Activated B cell treated with CpG ODN at 0.5 μM for 24 hours (primary cell): ENCODE measurements around the gene C16orf74. TPM values are rescaled to one million over a fixed set of nuclear protein-coding genes. Genes with fewer than 3 reads are reported as not detected.

ENCODE experiments used
- ATAC-seq: fragments of 200-7000 bp; cut with Tn5 transposase; one replicate; pipeline ENCODE4 v1.10.0; 2021; ENCODE audit warnings: low read depth, mild to moderate bottlenecking, moderate library complexity
- CTCF ChIA-PET: fragments of 350-600 bp; sonication (Branson Sonifier 250); formaldehyde crosslinking; loops from one replicate; lab custom pipeline; 2021; ENCODE audit warnings: antibody characterized with exemption; lab: Charles Lee
- POLR2A ChIA-PET: fragments of 350-600 bp; sonication (Branson Sonifier 250); formaldehyde crosslinking; loops from one replicate; lab custom pipeline; 2021; ENCODE audit warnings: antibody characterized with exemption; lab: Charles Lee
- DNase-seq: peaks from one replicate; pipeline ENCODE4 v3.0.0; 2022
- H3K27ac Mint-ChIP-seq: one replicate; pipeline ENCODE4 v1.8.0; 2020; ENCODE audit warnings: mixed read lengths
- H3K27me3 Mint-ChIP-seq: one replicate; pipeline ENCODE4 v1.8.0; 2021; ENCODE audit warnings: mixed read lengths
- H3K36me3 Mint-ChIP-seq: one replicate; pipeline ENCODE4 v1.8.0; 2021; ENCODE audit warnings: low read depth, mixed read lengths
- H3K4me1 Mint-ChIP-seq: one replicate; pipeline ENCODE4 v1.8.0; 2021; ENCODE audit warnings: mixed read lengths
- H3K4me3 Mint-ChIP-seq: one replicate; pipeline ENCODE4 v1.8.0; 2020; ENCODE audit warnings: mild to moderate bottlenecking, mixed read lengths
- H3K9me3 Mint-ChIP-seq: one replicate; pipeline ENCODE4 v1.8.0; 2020; ENCODE audit warnings: mixed read lengths
- CTCF ChIP-seq: fragments of 200-600 bp; IDR thresholded peaks from one replicate; pipeline ENCODE4 v1.8.0; 2022; ENCODE audit warnings: antibody characterized with exemption, mild to moderate bottlenecking
- intact Hi-C: fragments of 100-400 bp; cut with micrococcal nuclease; formaldehyde crosslinking; loops from one replicate; pipeline ENCODE4 v1.15.1; 2024
- total RNA-seq: library from RNA; stranded (reverse); gene quantifications from 2 replicates; pipeline ENCODE4 v1.2.3, GENCODE V29; 2022

The C16orf74 gene
- total RNA-seq, 1 donor from 2014 or later: 18.3 TPM

GRCh38 chr16:85662976-85663830, 87.7 kb downstream of the C16orf74 start:
- Mint-ChIP-seq H3K9me3 (no peaks in the 10 kb centered on the region), H3K4me3 (no peak overlapping the region), H3K4me1 (no peaks in the 10 kb centered on the region), H3K27ac (no peak overlapping the region), H3K27me3 (no peaks in the 10 kb centered on the region), H3K36me3 (peaks cover 82% of the 10 kb centered on the region)
- DNase-seq (no peak), ATAC-seq (no peak)
- ChIA-PET POLR2A (no interaction called here), CTCF (no interaction called here)
- intact Hi-C loops: no loop called here
- TF ChIP-seq CTCF: no peak

- H3K27ac Mint-ChIP-seq: no peak overlapping the region
- CTCF ChIA-PET: no interaction called here
These were observed 88.4 kb downstream of the C16orf74 start for GRCh38 chr16:85662482-85662812.

DNA sequence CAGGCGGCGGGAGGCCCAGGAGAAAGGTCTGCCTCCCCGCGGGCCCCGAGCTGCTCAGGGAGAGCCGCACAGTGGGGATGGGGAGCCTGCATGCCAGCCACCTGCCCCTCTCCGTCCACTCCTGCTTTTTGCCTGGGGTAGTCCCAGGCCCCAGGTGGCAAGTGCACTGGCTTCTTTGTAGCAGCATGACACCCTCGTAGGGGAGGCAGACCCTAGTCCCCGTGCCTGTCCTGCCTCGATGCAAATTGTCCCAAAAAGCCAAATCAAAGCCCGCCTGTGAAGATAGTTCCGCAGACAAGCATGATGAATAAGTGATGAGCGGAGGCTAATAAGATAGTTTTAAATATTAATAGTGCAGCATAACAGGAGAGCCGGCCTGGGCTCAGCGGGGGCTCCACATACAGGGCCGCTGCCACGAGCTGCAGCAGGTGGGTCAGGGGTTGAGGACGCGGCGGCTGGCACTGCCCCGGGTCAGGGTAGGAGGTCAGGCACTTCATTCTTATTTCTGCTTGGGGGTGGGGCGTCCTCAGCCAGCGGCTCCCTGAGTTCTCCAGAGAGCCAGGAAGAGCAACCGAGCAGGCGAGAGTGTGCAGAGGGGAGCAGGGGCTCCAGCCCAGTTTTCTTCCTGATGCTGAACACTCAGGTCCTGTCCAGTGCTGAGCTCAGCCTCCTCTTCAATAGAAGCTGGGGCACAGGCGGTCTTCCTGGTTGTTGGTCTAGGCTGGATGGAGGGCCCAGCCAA, 89.0 kb downstream of the C16orf74 start:
- intact Hi-C loops: no loop called here
- Mint-ChIP-seq H3K4me1 (no peaks in the 10 kb centered on the region), H3K27me3 (no peaks in the 10 kb centered on the region), H3K27ac (no peak overlapping the region), H3K4me3 (no peak overlapping the region), H3K9me3 (no peaks in the 10 kb centered on the region), H3K36me3 (peaks cover 80% of the 10 kb centered on the region)
- no peak for TF ChIP-seq CTCF
- ATAC-seq: no peak
- ChIA-PET CTCF (interaction anchor here (1.9 kb wide), 1 partner anchor 55 kb away, joined by 12 read pairs; no protein-coding TSS in a partner anchor), POLR2A (no interaction called here)
- DNase-seq: no peak

More at GRCh38 chr16:85662482-85662812, 88.4 kb downstream of the C16orf74 start:
- intact Hi-C loops: no loop called here
- no peaks in the 10 kb centered on the region for H3K27me3 Mint-ChIP-seq
- peaks cover 80% of the 10 kb centered on the region for H3K36me3 Mint-ChIP-seq
- no peak for TF ChIP-seq CTCF
- no peaks in the 10 kb centered on the region for H3K4me1 Mint-ChIP-seq
- H3K9me3 Mint-ChIP-seq: no peaks in the 10 kb centered on the region
- DNase-seq (no peak), ATAC-seq (no peak)
- POLR2A ChIA-PET: no interaction called here
- no peak overlapping the region for H3K4me3 Mint-ChIP-seq

DNA sequence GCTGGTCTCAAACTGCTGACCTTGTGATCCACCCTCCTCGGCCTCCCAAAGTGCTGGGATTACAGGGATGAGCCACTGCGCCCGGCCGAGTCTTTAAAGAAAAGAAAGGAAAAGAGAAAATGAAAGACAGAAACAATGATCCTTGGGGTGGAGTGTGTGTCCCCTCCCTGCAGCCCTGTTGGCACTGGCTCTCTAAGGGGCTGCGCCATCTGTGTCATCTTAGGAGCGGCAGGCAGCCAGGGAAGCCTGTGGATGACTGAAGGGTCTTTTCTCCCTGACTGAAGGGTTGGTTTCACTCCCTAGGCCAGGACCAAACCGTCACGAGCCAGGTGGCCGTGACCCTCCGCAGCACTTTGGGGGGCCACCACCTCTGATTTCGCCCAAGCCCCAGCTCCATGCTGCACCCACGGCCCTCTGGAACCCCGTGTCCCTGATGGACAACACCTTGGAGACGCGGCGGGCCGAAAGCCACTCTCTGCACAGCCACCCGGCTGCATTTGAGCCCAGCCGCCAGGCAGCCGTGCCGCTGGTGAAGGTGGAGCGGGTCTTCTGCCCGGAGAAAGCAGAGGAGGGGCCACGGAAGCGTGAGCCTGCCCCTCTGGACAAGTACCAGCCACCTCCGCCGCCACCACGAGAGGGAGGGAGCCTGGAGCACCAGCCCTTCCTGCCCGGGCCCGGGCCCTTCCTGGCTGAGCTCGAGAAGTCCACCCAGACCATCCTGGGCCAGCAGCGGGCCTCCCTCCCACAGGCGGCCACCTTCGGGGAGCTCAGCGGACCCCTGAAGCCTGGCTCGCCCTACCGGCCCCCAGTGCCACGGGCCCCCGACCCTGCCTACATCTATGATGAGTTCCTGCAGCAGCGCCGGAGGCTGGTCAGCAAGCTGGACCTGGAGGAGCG, 89.8 kb downstream of the C16orf74 start:
- peaks cover 79% of the 10 kb centered on the region for H3K36me3 Mint-ChIP-seq
- ATAC-seq (no peak), DNase-seq (no peak)
- intact Hi-C loops: no loop called here
- CTCF ChIA-PET: interaction anchor here (0.9 to 4.9 kb wide), 6 partner anchors 16 to 160 kb away, joined by 3 to 22 read pairs (median 8); no protein-coding TSS in a partner anchor
- H3K9me3 Mint-ChIP-seq: no peaks in the 10 kb centered on the region
- POLR2A ChIA-PET: no interaction called here
- H3K4me3 Mint-ChIP-seq: no peak overlapping the region
- no peaks in the 10 kb centered on the region for H3K4me1 Mint-ChIP-seq
- H3K27ac Mint-ChIP-seq: no peak overlapping the region
- TF ChIP-seq CTCF: no peak
- no peaks in the 10 kb centered on the region for H3K27me3 Mint-ChIP-seq
